CD1c-positive myeloid dendritic cell (primary cell): Measurements from ENCODE around the gene EPHB2.

ENCODE experiments used
- DNase-seq: peaks from one replicate; pipeline ENCODE4 v3.0.0-alpha.2; 2016; ENCODE audit errors: extremely low spot score

Gene EPHB2

DNA sequence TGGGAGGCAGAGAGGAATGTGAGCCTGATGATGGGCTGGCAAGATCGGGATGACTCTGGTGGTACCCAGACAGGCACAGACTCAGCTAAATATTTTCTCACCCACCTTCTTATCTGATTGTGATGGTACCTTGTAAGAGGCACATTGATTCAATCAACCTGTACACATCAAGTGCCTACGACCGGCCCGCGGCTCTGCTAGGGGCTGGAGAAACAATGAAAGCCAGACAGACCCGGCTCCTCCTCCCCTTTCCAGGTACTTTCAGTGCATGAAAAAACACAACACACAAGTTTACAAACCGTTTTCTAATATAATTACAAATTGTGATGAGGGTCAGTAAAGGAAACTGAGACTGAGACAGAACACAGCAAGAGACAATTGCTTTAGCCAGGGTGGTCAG lies 147.0 kb downstream of the EPHB2 start:
- no peak for DNase-seq

DNA sequence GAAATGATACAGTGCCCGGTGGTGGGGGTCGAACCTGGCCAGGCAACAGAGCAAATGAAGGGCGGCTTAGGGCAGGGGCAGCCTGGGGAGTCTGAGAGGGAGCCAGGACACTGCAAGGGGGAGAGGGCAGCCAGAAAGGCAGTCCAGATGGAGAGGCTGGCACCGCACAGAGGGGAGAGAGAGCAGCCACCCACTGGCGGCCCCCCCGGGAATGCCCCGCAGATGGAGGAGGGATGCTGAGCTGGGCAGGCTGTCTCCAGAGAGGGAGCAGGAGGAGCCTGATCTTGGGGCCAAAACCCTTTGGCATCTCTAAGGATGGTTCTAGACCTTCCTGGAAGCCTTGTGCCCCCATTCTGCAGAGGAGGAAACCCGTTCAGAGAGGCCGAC lies 149.8 kb downstream of the EPHB2 start:
- no peak for DNase-seq

DNA sequence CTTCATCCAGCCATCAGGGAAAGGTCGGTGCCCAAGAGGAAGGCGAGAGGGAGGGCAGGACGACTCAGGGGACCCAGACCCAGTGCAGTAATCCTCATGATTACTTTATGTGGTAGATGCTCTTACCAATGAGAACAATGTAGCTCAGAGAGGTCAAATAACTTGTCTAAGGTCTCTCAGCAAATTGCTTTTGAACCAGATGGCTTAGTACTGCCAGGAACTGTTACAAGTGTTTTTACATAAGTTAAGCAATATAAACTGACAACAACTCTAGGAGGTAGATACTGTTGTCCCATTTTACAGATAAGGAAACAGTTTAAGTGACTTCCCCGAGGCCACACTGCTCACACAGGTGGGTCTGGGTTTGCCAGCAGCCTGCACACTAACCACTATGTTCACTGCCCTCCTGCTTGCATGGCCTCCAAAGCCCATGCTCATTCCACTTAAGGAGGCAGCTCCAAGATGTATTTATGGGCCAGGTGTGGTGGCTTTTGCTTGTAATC lies 150.3 kb downstream of the EPHB2 start:
- no peak for DNase-seq

DNA sequence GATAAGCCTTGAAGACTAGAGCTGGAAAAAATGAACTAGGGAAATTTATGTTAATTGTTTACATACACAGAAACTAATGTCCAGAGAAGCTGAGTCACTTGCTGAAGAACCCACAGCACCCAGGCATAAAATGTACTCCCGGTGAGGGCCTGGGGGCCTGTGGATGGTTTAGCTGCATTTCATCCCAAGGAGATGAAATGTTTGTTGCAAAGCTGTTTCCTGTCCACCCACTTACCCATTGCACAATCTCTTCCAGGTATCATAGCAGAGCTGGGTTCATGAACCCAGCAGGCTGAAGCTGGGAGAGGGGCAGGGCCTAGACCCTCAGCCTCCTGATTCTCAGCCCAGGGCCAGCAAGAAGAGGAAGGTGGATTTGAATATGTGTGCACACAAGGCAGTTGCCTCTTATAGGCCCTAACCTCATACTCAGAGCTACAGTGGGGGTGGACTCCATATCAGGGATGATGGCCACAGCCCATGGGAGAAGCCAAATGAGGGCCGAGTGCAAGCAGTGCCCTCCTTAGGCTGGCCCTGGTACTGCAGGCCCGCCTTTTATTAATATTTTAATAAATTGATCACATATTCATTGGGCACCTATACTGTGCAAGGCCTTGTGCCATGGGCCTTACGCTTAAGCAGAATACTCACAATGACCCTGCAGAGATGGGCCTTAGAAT lies 151.3 kb downstream of the EPHB2 start:
- DNase-seq: peak; percentile 65

DNA sequence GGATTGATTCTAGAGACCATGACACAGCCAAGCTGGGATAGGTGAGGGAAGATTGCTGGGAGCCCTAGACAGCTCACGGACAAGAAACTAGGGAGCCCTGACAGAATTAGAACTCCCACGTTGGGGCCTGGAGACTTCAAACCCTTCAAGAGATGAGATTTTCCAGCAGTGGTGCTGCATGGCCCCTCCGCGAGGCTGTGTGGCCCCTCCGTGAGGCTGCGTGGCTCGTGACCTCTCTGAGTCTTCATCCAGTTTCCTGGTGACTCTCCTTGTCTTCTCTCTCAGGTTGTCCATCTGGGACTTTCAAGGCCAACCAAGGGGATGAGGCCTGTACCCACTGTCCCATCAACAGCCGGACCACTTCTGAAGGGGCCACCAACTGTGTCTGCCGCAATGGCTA lies 152.1 kb downstream of the EPHB2 start:
- no peak for DNase-seq

DNA sequence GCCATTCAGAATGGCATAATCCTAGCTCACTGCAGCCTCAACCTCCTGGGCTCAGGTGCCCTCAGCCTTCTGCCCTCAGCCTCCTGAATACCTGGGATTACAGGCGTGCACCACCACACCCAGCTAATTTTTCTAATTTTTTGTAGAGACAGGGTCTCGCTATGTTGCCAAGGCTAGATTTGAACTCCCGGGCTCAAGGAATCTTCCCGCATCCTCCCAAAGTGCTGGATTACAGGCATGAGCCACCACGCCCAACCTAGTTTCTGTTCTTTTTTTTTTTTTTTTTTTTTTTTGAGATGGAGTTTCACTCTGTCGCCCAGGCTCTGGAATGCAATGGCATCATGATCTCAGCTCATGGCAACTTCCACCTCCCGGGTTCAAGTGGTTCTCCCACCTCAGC lies 153.1 kb downstream of the EPHB2 start:
- DNase-seq: peak; percentile 8

- DNase-seq: no peak
Measured at GRCh38 chr1:22864886-22865285, 154.2 kb downstream of the EPHB2 start.

DNA sequence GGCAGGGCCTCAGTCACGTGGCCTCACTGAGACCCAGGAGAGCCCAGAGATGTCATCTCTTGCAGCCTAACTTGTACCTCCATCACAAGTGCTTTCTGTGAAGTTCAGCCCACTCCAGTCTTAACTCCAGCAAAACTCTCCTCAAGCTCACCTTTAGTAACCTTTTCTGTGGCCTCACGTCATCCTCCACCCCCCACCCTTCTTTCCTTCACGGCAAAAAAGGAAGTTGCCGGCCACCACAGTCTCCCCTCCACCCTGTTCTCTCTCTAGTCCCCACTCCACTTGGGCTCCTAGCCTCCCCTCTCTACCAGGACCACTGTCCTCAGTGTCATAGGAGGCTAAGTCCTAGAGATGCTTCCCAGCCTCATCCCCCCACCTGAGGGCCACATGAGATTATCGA lies 155.1 kb downstream of the EPHB2 start:
- no peak for DNase-seq

DNA sequence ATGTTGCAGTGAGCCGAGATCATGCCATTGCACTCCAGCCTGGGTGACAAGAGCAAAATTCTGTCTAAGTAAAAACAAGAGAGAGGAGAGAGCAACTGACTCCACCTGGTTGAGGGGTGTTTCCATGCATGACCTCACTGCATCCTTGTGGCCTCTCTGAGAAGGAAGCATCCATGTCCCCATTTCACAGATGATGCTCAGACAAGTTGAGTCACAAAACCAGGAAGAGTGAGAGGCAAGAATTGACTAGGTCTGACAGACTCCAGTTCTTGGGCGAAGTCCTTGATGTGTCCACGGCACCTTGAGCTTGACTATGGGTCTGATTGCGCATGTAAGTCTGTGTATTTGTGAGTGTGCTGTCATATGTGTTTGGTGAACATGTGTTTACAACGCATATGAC lies 156.2 kb downstream of the EPHB2 start:
- no peak for DNase-seq

DNA sequence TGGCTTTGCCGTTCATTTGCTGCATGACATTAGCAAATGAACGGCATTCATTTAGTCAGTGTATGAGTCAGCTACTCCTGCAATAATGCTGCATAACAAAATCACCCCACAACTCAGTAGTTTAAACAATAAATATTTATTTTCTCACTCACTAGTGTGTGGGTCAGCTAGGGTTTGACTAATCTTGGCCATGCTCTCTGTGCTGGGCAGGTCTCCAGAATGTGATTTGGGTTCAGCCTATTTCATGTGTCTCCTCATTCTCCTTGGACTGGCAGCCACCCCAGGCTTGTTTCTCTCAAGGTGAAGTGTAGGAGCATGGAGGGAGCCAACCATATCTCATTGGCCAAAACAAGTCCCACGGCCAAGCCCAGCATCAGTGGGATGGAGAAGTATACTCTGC lies 157.7 kb downstream of the EPHB2 start:
- no peak for DNase-seq

GRCh38 chr1:22869325-22869724 lies 158.7 kb downstream of the EPHB2 start:
- DNase-seq: no peak

GRCh38 chr1:22870201-22870871 lies 159.7 kb downstream of the EPHB2 start:
- no peak for DNase-seq

DNA sequence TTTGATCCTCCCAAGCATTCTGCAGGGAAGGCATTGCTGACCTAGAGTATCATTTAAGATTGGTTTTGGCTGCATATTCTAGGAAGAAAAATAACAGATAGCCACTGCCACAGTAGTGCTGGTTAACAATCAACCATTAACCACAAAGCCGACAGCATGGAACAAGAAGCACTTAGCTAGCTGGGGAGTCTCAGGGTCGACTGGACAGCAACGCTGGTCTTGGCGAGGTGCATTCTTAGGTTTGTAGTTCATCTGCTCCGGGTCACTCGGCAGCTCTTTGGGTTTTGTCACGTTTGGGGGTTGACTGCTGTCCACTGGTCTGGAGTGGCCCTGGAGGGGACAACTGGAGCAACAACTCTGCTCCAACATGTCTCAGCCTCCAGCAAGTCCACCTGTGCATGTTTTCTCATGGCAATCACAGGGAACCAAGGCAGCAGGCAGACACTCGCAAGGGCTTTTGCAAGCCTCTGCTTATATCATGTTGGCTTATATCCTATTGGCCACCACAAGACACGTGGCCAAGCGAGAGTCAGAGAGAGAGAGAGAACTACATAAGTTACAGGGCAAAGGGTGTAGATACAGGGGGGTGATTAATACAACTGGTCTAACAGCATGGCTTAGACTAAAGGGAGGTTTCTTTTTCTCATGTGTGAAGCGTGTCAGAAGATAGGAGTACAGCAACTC lies 162.5 kb downstream of the EPHB2 start:
- DNase-seq: no peak

DNA sequence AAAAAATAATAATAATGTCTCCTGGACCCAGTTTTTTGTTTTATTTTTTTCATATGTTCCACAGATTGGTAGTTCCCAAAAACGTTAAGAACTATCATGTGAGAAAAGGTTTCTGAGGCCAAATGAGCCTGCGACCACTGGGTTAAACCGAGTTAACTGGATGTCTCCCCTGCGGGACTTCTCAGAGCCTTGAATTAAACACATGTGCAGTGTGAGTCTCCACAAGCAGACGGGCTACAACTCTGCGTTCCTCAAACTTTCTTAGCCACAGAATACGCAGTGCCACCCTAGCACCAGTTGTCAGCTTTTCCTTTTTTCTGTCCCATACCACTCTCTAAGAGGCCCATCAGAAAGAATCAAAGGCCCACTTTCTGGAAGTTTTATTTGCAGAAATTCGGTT lies 164.1 kb downstream of the EPHB2 start:
- DNase-seq: no peak

DNA sequence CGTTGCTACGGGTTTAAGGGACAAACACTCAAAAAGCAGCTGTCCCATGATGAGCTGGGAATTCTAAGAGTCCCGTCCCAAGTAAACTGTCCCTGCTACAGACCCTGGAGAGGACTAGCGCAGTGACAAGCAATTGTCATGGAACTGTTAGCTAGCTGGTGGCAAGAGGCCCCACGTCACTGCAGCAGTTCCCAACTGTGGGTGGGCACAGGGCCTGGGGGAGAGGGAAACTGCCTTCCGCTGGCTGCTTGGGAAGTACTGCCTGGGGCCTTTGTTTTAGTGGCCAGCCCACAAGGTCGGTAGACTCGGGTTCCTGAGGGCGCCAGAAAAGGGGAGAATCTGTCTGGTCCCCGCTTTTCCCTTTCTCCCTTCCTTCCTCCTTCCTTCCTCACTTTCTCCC lies 164.6 kb downstream of the EPHB2 start:
- no peak for DNase-seq

DNA sequence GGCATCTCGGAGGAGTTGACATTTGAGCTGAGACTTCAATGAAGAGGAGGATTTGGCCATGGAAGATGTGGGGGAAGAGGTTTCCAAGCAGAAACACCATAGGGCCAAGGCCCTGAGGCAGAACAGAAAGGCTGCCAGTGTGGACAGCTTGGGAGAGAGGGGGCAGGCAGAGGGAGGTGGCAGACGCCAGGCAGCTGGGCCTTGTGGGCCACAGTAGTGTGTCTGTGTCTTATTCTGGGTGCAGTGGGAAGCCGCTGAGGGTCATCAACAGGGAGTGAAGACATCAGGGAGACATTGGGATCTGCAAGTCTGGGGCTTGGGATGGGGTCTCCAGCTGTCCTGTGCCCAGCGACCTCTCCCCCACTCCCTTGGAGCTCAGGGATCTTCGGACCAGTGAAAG lies 165.2 kb downstream of the EPHB2 start:
- DNase-seq: no peak

GRCh38 chr1:22876359-22877111 lies 165.9 kb downstream of the EPHB2 start:
- no peak for DNase-seq

- no peak for DNase-seq
Measured at GRCh38 chr1:22877112-22877915, 166.7 kb downstream of the EPHB2 start.

- no peak for DNase-seq
Measured at GRCh38 chr1:22877980-22878379, 167.3 kb downstream of the EPHB2 start.

- no peak for DNase-seq
Measured at GRCh38 chr1:22878626-22879025, 168.0 kb downstream of the EPHB2 start.

DNA sequence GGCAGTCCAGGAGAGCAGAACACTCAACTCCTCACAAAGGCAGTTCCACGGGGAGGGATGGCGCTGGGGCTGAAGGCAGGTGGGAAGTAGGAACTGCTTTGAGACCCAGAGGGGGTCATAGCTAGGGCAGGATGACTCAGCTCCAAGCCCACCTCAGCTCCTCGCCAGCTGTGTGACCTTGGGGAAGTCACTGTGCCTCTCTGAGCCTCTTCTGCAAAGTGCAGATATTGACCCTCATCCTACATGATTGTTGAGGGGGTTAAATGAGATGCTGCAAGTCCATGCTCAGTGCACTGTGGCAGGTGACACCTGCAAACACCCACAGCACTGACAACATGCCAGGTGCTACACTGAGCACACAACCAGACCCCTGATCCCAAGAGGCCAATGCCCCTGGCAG lies 168.8 kb downstream of the EPHB2 start:
- no peak for DNase-seq
